ENCODE results near the gene MBNL1. TPM values are rescaled to one million over a fixed set of nuclear protein-coding genes. Genes with fewer than 3 reads are reported as not detected.

The MBNL1 gene
- total and polyA plus RNA-seq, 2 of the 13 experiments (the other 11 are each of a cell fraction or from before 2014, with no cell fraction given): 27.1 to 55.4 TPM

DNA sequence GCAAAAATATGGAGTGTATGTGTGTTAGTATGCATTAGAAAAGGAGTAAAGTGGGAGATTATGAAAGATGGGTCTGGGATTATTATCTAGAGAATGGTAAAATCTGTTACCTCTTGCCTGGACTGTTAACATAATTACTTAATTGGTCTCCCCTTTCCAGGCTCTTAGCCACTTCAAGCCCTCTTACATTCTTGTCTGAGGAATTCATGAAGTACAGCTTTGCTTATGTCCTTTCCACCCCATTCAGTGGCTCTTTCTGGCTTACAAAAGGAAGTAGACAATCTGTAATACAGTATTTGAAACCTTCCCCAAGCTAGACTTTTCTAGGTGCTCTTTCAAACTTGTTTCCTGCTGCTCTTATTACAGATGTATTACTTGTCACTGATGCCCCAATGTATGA is 129.8 kb downstream of the MBNL1 start:
- H2AFZ ChIP-seq (ENCODE audit: low read length): no peak overlapping the region
- ATAC-seq: no peak
- FAIRE-seq: no peak
- H3K4me2 ChIP-seq (ENCODE audit: low read depth, low read length): no peak overlapping the region
- no peaks in the 10 kb centered on the region for H3K27me3 ChIP-seq (ENCODE audit: control insufficient read depth in 1 of 2, insufficient read depth in 2 of 2, low read length in 2 of 2)
- H3K79me2 ChIP-seq (ENCODE audit: insufficient read depth, low read length): peaks cover 12% of the 10 kb centered on the region
- POLR2A ChIA-PET: no interaction called here
- no peak overlapping the region for H3K4me3 ChIP-seq (replicated peaks in 1 of 3; ENCODE audit: insufficient read depth in 1 of 3, low read depth in 2 of 3, low read length in 3 of 3)
- peaks cover 15% of the 10 kb centered on the region for H3K4me1 ChIP-seq (ENCODE audit: insufficient read depth, low read length)
- DNase-seq (ENCODE audit: low spot score): no peak
- TF ChIP-seq STAG1 (CRISPR knock-in tag; IDR thresholded peaks at IDR 0.05): no peak
- no peak for TF ChIP-seq ZNF746 (CRISPR knock-in tag; IDR thresholded peaks at IDR 0.05)
- TF ChIP-seq ZNF614 (CRISPR knock-in tag; IDR thresholded peaks at IDR 0.05; ENCODE audit: borderline replicate concordance): no peak
- TF ChIP-seq, protein P1, sequence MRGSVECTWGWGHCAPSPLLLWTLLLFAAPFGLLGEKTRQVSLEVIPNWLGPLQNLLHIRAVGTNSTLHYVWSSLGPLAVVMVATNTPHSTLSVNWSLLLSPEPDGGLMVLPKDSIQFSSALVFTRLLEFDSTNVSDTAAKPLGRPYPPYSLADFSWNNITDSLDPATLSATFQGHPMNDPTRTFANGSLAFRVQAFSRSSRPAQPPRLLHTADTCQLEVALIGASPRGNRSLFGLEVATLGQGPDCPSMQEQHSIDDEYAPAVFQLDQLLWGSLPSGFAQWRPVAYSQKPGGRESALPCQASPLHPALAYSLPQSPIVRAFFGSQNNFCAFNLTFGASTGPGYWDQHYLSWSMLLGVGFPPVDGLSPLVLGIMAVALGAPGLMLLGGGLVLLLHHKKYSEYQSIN (CRISPR knock-in tag; IDR thresholded peaks at IDR 0.05; ENCODE audit: borderline replicate concordance): no peak
- TF ChIP-seq, protein P2, sequence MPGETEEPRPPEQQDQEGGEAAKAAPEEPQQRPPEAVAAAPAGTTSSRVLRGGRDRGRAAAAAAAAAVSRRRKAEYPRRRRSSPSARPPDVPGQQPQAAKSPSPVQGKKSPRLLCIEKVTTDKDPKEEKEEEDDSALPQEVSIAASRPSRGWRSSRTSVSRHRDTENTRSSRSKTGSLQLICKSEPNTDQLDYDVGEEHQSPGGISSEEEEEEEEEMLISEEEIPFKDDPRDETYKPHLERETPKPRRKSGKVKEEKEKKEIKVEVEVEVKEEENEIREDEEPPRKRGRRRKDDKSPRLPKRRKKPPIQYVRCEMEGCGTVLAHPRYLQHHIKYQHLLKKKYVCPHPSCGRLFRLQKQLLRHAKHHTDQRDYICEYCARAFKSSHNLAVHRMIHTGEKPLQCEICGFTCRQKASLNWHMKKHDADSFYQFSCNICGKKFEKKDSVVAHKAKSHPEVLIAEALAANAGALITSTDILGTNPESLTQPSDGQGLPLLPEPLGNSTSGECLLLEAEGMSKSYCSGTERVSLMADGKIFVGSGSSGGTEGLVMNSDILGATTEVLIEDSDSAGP (CRISPR knock-in tag; IDR thresholded peaks at IDR 0.05; ENCODE audit: borderline replicate concordance): no peak
- TF ChIP-seq RELA (CRISPR knock-in tag; IDR thresholded peaks at IDR 0.05): no peak
- no peak for TF ChIP-seq ZNF644 (CRISPR knock-in tag; IDR thresholded peaks at IDR 0.05; ENCODE audit: low read depth)
- TF ChIP-seq PLRG1 (conservative IDR thresholded peaks at IDR 0.05): no peak
- no peak for TF ChIP-seq AGO2 (optimal IDR thresholded peaks at IDR 0.05; ENCODE audit: low read depth, low read length)
- TF ChIP-seq, protein P3, sequence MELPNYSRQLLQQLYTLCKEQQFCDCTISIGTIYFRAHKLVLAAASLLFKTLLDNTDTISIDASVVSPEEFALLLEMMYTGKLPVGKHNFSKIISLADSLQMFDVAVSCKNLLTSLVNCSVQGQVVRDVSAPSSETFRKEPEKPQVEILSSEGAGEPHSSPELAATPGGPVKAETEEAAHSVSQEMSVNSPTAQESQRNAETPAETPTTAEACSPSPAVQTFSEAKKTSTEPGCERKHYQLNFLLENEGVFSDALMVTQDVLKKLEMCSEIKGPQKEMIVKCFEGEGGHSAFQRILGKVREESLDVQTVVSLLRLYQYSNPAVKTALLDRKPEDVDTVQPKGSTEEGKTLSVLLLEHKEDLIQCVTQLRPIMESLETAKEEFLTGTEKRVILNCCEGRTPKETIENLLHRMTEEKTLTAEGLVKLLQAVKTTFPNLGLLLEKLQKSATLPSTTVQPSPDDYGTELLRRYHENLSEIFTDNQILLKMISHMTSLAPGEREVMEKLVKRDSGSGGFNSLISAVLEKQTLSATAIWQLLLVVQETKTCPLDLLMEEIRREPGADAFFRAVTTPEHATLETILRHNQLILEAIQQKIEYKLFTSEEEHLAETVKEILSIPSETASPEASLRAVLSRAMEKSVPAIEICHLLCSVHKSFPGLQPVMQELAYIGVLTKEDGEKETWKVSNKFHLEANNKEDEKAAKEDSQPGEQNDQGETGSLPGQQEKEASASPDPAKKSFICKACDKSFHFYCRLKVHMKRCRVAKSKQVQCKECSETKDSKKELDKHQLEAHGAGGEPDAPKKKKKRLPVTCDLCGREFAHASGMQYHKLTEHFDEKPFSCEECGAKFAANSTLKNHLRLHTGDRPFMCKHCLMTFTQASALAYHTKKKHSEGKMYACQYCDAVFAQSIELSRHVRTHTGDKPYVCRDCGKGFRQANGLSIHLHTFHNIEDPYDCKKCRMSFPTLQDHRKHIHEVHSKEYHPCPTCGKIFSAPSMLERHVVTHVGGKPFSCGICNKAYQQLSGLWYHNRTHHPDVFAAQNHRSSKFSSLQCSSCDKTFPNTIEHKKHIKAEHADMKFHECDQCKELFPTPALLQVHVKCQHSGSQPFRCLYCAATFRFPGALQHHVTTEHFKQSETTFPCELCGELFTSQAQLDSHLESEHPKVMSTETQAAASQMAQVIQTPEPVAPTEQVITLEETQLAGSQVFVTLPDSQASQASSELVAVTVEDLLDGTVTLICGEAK (IDR thresholded peaks at IDR 0.05): no peak
- TF ChIP-seq, protein P3 (CRISPR knock-in tag; IDR thresholded peaks at IDR 0.05): no peak
- no peak for TF ChIP-seq RFX1 (IDR thresholded peaks at IDR 0.05)
- peaks cover 2 to 5% of the 10 kb centered on the region in 2 experiments; a peak in 1 of 5 replicates for H3K36me3 ChIP-seq (replicated peaks in 1 of 2; ENCODE audit: control insufficient read depth in 1 of 2, insufficient read depth in 2 of 2, low read length in 2 of 2)
- H3K9ac ChIP-seq (ENCODE audit: insufficient read depth, low read depth, low read length): no peak overlapping the region
- BruUV-seq (replicated peaks): no TSS peak
- H4K20me1 ChIP-seq (ENCODE audit: insufficient read depth, low read length): no peaks in the 10 kb centered on the region
- CTCF ChIA-PET (ENCODE audit: low intra/inter-chr PET ratio, low total read pairs): no interaction called here
- no peak overlapping the region for H3K27ac ChIP-seq (ENCODE audit: extremely low read length, insufficient read depth, low read length)
- no peaks in the 10 kb centered on the region for H3K9me3 ChIP-seq (ENCODE audit: low read length)
- intact Hi-C loops (cut with micrococcal nuclease; ENCODE audit: unreplicated experiment) (no loop called here), in situ Hi-C loops (cut with HindIII; ENCODE audit: extremely low pct_ligation_motif_present, low pct_unique_long_range_greater_than_20kb) (no loop called here)
